ENCODE data around the gene ALDH4A1.

The ALDH4A1 gene

DNA sequence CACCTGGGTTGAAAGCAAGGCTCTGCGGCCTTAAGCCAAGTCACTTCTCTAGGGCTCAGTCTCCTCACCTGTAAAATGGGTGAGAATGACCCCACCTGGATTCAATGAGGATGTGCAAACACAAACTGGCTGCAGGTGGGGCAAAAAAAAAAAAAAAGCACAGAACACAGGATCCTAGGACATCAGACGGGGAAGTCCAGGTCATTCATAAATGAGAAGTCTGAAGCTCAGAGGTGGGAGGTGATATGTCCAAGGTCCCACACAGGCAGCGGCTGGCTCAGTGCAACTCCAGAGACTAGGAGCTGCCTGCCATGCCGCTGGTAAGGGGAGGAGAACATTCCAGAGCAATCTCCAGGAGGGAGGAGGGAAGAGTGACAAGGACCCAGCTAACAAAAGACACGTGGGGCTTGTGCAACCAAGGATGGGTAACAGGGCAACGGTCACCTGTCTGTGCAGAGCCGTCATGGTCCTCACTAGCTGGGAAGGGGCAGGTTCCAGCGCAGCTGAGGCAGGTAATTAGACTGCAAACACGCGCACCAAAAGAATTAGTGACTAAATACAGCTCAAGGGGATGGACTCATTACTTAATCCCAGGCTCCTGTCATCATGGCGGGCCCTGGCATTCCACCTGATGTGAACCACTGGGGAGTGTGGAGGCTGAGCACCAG is 34.6 kb upstream of the ALDH4A1 start:
- TF ChIP-seq, protein P1, sequence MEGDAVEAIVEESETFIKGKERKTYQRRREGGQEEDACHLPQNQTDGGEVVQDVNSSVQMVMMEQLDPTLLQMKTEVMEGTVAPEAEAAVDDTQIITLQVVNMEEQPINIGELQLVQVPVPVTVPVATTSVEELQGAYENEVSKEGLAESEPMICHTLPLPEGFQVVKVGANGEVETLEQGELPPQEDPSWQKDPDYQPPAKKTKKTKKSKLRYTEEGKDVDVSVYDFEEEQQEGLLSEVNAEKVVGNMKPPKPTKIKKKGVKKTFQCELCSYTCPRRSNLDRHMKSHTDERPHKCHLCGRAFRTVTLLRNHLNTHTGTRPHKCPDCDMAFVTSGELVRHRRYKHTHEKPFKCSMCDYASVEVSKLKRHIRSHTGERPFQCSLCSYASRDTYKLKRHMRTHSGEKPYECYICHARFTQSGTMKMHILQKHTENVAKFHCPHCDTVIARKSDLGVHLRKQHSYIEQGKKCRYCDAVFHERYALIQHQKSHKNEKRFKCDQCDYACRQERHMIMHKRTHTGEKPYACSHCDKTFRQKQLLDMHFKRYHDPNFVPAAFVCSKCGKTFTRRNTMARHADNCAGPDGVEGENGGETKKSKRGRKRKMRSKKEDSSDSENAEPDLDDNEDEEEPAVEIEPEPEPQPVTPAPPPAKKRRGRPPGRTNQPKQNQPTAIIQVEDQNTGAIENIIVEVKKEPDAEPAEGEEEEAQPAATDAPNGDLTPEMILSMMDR (IDR thresholded peaks at IDR 0.05), result no peak

DNA sequence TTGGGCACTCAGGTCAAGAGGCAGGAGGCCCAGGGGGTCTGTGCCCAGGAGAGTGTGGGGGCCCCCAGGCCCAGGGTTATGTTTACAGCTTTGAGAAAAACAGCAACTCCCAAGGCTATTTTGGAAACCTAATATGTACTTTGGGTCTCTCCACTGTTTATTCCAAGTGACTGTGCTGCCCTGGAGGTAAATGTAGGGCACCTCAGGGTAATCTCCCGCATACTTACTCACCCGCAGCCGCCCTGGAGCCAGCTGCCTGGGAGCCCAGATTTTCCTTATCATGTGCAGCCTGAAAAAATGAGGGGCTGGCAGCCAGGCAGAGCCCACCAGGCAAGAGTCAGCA is 34.1 kb upstream of the ALDH4A1 start:
- TF ChIP-seq, protein P1 (IDR thresholded peaks at IDR 0.05), result no peak

DNA sequence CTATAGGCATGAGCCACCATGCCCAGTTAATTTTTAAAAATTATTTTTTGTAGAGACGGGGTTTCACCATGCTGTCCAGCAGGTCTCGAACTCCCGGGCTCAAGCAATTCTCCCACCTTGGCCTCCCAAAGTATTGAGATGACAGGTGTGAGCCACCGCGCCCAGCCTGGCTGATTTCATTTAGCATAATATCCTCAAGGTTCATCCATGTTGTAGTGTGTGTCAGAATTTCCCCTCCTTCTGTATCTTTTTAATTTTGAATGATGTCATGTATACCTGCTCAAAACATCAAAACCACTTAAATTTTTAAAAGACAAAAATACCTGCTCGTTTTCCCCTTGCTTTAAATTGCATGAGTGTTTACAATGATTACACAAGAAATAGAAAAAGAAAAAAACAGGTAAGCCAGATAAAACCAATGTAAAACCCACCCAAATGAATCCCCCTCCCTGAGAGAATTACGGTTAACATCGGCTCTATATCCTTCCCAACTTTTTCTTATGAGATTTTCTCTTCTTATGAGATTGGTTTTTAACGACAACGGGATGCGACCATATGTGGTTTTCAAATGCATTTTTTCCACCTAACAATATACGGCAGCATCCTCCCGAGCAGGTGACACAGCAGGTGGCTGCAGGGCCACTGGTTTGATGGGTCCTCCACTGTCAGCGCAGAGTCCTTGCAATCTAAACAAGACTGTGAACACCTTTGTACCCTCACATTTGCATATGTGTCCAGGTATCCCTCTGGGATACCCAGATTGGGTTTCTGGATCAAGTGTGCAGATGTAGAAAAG is 32.0 kb upstream of the ALDH4A1 start:
- TF ChIP-seq, protein P1 (IDR thresholded peaks at IDR 0.05), result no peak

DNA sequence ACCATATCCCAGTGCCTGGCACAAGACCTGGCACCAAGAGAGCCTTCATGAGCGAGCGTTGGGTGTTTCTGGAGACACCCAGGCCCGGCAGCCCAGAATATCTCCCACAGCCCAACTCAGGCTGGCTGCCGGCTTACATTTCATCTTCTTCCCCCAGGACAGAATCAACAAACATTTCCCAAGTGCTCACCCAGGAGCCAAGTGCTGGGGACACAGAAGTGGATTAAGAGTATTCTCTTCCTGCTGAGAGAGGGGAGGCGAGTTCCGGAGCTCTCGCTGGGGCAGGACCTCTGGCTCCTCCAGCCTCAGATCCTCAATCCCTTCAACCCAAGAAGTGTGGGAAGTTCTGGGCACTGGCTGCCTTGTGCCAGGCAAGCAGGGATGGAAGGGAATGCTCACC is 30.5 kb upstream of the ALDH4A1 start:
- TF ChIP-seq, protein P1 (IDR thresholded peaks at IDR 0.05), result no peak

DNA sequence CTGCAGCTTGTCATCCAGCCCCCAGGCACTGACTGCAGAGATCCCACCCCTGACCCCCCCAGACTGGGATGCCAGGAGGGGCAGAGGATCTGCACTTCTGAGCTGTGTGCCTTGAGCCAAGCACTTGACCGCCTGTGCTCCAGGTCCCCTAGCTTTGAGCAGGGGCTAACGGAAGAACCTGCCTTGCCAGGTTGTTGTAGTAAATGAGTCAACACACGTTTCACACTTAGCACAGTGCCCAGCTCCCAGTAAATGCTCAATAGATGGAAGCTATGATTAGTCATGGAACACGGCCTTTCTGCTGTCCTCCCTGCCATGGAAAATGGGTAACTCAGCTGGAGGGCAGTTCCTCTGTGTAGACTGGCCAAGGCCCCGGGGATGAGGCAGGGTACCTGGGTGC is 30.0 kb upstream of the ALDH4A1 start:
- TF ChIP-seq, protein P1 (IDR thresholded peaks at IDR 0.05), result no peak

DNA sequence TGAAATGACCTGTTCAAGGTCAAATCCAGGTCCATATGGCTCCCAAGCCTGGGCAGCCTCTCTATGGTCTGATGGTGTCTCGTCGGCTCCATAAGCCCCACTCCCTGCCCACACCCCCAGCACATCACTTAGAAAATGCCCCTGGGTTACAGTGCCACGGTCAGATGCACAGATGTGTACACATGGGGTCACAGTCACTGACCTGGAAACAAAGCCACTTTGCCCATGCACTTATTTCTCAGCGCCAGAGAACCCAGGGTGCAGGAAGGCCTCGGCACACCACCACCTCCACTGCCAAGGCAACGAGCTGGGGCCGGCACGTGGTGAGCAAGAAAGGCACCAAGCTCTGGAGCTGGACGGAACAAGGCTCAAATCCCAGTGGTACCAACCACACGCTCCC is 29.4 kb upstream of the ALDH4A1 start:
- TF ChIP-seq, protein P1 (IDR thresholded peaks at IDR 0.05), result no peak

DNA sequence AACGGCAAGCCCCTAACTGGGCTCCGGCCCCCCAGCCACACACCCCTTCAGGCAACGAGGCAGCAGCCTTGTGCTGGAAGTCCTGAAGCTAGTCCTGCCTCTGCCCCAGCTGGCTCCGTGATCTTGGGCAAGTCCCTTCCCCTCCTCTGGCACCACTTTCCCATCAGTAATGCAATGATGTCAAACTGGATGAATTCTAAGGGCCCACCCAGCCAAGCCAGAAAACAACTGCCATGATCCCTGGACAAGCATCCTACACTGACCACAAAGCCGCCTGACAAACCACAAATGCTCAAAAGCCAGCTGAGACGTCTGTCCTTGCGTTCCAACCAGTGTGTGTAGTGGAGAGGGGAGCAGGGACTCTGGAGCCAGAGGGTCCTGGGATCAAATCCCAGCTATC is 27.3 kb upstream of the ALDH4A1 start:
- TF ChIP-seq, protein P1 (IDR thresholded peaks at IDR 0.05), result no peak

All from LNCAP (cell line).